Smooth muscle cell (in vitro differentiated cells): ENCODE results near the gene IL22RA1. TPM values are rescaled to one million over a fixed set of nuclear protein-coding genes. Genes with fewer than 3 reads are reported as not detected.

Source experiments
- DNase-seq: peaks from one replicate; lab custom pipeline; 2025; ENCODE audit not compliant: unreplicated experiment; lab: John Stamatoyannopoulos, UW
- H2AFZ ChIP-seq: fragments of 200-600 bp; sonication (generic); 2 replicates; pipeline ENCODE4 v1.6.0; 2016; ENCODE audit warnings: antibody characterized with exemption, low read depth, mild to moderate bottlenecking
- H3F3A ChIP-seq: fragments of 200-600 bp; sonication (generic); 2 replicates; pipeline ENCODE4 v1.6.0; 2017; ENCODE audit warnings: antibody characterized with exemption, low read depth
- H3K27ac ChIP-seq: fragments of 200-600 bp; sonication (generic); 2 replicates; pipeline ENCODE4 v1.5.1; 2016; ENCODE audit warnings: low read depth, mild to moderate bottlenecking
- H3K27me3 ChIP-seq: fragments of 200-600 bp; sonication (generic); 2 replicates; pipeline ENCODE4 v1.6.1; 2016; ENCODE audit warnings: low read depth, mild to moderate bottlenecking
- H3K36me3 ChIP-seq: fragments of 200-600 bp; sonication (generic); 2 replicates; pipeline ENCODE4 v1.5.1; 2016; ENCODE audit warnings: low read depth
- H3K4me1 ChIP-seq: fragments of 200-600 bp; sonication (generic); 2 replicates; pipeline ENCODE4 v1.5.1; 2016; ENCODE audit warnings: low read depth
- H3K4me2 ChIP-seq: fragments of 200-600 bp; sonication (generic); 2 replicates; pipeline ENCODE4 v1.6.0; 2016; ENCODE audit warnings: mild to moderate bottlenecking
- H3K4me3 ChIP-seq: fragments of 200-600 bp; sonication (generic); 2 replicates; pipeline ENCODE4 v1.5.1; 2016; ENCODE audit warnings: mild to moderate bottlenecking
- H3K79me2 ChIP-seq: fragments of 200-600 bp; sonication (generic); 2 replicates; pipeline ENCODE4 v1.6.0; 2016; ENCODE audit warnings: low read depth, mild to moderate bottlenecking
- H3K9ac ChIP-seq: fragments of 200-600 bp; sonication (generic); 2 replicates; pipeline ENCODE4 v1.6.0; 2016; ENCODE audit warnings: low read depth
- H3K9me3 ChIP-seq: fragments of 200-600 bp; sonication (generic); replicated peaks from 2 replicates; pipeline ENCODE4 v1.5.1; 2016; ENCODE audit warnings: low read depth
- H4K20me1 ChIP-seq: fragments of 200-600 bp; sonication (generic); 2 replicates; pipeline ENCODE4 v1.6.0; 2016; ENCODE audit warnings: low read depth
- WGBS: methylation state at CpG from one replicate; pipeline ENCODE4 v1.1.7; 2016; ENCODE audit warnings: low lambda C conversion rate; 5-methylcytosine and 5-hydroxymethylcytosine counted together
- polyA plus RNA-seq: library from polyadenylated mRNA; unstranded; fragments of >200 nt; fragmentation: Nextera tagmentation; extraction: Ambion mirVana; gene quantifications from 2 replicates; pipeline ENCODE4 v1.2.1, GENCODE V29; 2016
- total RNA-seq: library from RNA; depleted of rRNA; stranded (reverse); fragments of >200 nt; gene quantifications from 2 replicates; pipeline ENCODE4 v1.2.3, GENCODE V29; 2014
- TF ChIP-seq, protein P1 (sequence below): fragments of 200-600 bp; sonication (generic); IDR thresholded peaks from 2 replicates; pipeline ENCODE4 v1.5.1; 2017; ENCODE audit warnings: borderline replicate concordance, mild to moderate bottlenecking, antibody characterized with exemption; ENCODE audit not compliant: insufficient read depth, poor library complexity, severe bottlenecking

The IL22RA1 gene
- total and polyA plus RNA-seq, 2 experiments from 2014 or later, result 0.40 TPM; not detected in 1

- Histone ChIP-seq H3K36me3 (no peaks in the 10 kb centered on the region), H3K4me2 (no peak overlapping the region), H4K20me1 (no peaks in the 10 kb centered on the region), H3F3A (no peaks in the 10 kb centered on the region), H3K27ac (no peak overlapping the region), H3K27me3 (no peaks in the 10 kb centered on the region), H3K9ac (no peak overlapping the region), H3K9me3 (no peaks in the 10 kb centered on the region), H3K4me1 (no peaks in the 10 kb centered on the region), H3K79me2 (no peaks in the 10 kb centered on the region), H3K4me3 (no peak overlapping the region), H2AFZ (no peak overlapping the region)
- TF ChIP-seq, protein P1, sequence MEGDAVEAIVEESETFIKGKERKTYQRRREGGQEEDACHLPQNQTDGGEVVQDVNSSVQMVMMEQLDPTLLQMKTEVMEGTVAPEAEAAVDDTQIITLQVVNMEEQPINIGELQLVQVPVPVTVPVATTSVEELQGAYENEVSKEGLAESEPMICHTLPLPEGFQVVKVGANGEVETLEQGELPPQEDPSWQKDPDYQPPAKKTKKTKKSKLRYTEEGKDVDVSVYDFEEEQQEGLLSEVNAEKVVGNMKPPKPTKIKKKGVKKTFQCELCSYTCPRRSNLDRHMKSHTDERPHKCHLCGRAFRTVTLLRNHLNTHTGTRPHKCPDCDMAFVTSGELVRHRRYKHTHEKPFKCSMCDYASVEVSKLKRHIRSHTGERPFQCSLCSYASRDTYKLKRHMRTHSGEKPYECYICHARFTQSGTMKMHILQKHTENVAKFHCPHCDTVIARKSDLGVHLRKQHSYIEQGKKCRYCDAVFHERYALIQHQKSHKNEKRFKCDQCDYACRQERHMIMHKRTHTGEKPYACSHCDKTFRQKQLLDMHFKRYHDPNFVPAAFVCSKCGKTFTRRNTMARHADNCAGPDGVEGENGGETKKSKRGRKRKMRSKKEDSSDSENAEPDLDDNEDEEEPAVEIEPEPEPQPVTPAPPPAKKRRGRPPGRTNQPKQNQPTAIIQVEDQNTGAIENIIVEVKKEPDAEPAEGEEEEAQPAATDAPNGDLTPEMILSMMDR, result no peak
- DNase-seq, result no peak
- 88% methylated on average over 7 of the region's 7 CpGs for WGBS
Observed at GRCh38 chr1:24071941-24072340, 71.0 kb downstream of the IL22RA1 start.

DNA sequence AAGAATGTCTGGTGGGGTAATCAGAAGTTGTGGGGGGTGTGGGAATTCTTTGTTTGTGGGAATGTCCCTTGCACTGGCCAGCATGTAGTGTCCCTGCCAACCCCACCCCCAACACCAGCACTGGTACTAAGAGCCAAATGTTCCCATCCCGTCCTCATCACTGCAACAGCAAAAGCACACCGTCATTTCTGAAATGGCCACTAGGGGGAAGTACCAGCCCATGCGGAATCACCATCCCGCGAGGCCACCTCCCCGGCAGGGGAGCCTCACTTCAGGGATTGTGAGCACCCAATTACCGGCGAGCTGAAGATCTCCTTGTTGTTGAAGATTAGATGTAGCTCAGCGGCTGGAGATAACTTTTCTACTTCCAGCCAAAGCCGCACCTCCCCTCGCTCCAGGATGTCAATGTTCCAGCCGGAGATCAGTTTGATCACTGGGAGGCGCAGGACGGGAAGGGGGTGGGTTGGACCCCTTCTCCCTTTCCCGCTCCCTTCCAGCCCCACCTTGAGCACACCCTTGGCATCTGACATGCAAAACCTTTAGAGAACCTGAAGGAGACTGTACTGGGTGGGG, 72.0 kb downstream of the IL22RA1 start:
- TF ChIP-seq, protein P1, result peak; percentile 85
- peak; percentile 34 for DNase-seq
- 23% methylated on average over 15 of the region's 15 CpGs for WGBS
- Histone ChIP-seq H3K36me3 (no peaks in the 10 kb centered on the region), H3K9me3 (no peaks in the 10 kb centered on the region), H3K27ac (no peak overlapping the region), H3K27me3 (no peaks in the 10 kb centered on the region), H3K79me2 (no peaks in the 10 kb centered on the region), H2AFZ (no peak overlapping the region), H3K4me1 (no peaks in the 10 kb centered on the region), H3K4me2 (peak overlapping the region; percentile 71), H3K4me3 (no peak overlapping the region), H3F3A (no peaks in the 10 kb centered on the region), H4K20me1 (no peaks in the 10 kb centered on the region), H3K9ac (no peak overlapping the region)

GRCh38 chr1:24069817-24070216, 73.1 kb downstream of the IL22RA1 start:
- no peaks in the 10 kb centered on the region for H3K4me1 ChIP-seq
- H3F3A ChIP-seq, result no peaks in the 10 kb centered on the region
- no peaks in the 10 kb centered on the region for H4K20me1 ChIP-seq
- H3K79me2 ChIP-seq, result no peaks in the 10 kb centered on the region
- no peak overlapping the region for H3K4me3 ChIP-seq
- no peak overlapping the region for H2AFZ ChIP-seq
- H3K9ac ChIP-seq, result no peak overlapping the region
- WGBS, result 70% methylated on average over 7 of the region's 7 CpGs
- H3K9me3 ChIP-seq, result no peaks in the 10 kb centered on the region
- H3K4me2 ChIP-seq, result no peak overlapping the region
- H3K36me3 ChIP-seq, result no peaks in the 10 kb centered on the region
- no peaks in the 10 kb centered on the region for H3K27me3 ChIP-seq
- H3K27ac ChIP-seq, result no peak overlapping the region
- no peak for DNase-seq
- TF ChIP-seq, protein P1, result no peak

Other genes starting within 250 kb of the IL22RA1 start
- not detected in 2 replicates for gene CNR2, start 229.8 kb downstream of the IL22RA1 start, total RNA-seq
- not detected in 2 replicates for gene CNR2, start 229.8 kb downstream of the IL22RA1 start, polyA plus RNA-seq
- gene PNRC2, start 183.3 kb downstream of the IL22RA1 start, total RNA-seq, result 77.8 and 98.5 TPM in 2 replicates
- gene PNRC2, start 183.3 kb downstream of the IL22RA1 start, polyA plus RNA-seq, result 53.3 and 55.8 TPM in 2 replicates
- 93.7 and 111 TPM in 2 replicates for gene SRSF10, start 162.8 kb downstream of the IL22RA1 start, total RNA-seq
- 86.8 and 87.1 TPM in 2 replicates for gene SRSF10, start 162.8 kb downstream of the IL22RA1 start, polyA plus RNA-seq
- gene MYOM3, start 31.0 kb downstream of the IL22RA1 start, total RNA-seq, result 0.18 and 0.63 TPM in 2 replicates
- 0.26 and 0.64 TPM in 2 replicates for gene MYOM3, start 31.0 kb downstream of the IL22RA1 start, polyA plus RNA-seq
- gene IFNLR1, start 44.1 kb upstream of the IL22RA1 start, total RNA-seq, result 0.58 and 0.67 TPM in 2 replicates
- 0.25 and 2.9 TPM in 2 replicates for gene IFNLR1, start 44.1 kb upstream of the IL22RA1 start, polyA plus RNA-seq
- 5.6 and 10.5 TPM in 2 replicates for gene GRHL3, start 176.2 kb upstream of the IL22RA1 start, total RNA-seq
- gene GRHL3, start 176.2 kb upstream of the IL22RA1 start, polyA plus RNA-seq, result 0.87 and 4.9 TPM in 2 replicates